ENCODE data around the gene HS6ST3.

The HS6ST3 gene

GRCh38 chr13:96243376-96243775 lies 153.5 kb downstream of the HS6ST3 start:
- Histone ChIP-seq H3F3A (ENCODE audit: insufficient read depth, low read length) (no peaks in the 10 kb centered on the region), H3K79me2 (ENCODE audit: insufficient read depth, low read length) (no peaks in the 10 kb centered on the region), H3K9me3 (ENCODE audit: low read length) (no peaks in the 10 kb centered on the region)

GRCh38 chr13:96248103-96248502 lies 158.2 kb downstream of the HS6ST3 start:
- no peaks in the 10 kb centered on the region for H4K20me1 ChIP-seq (ENCODE audit: insufficient read depth, low read length)
- H3K9me3 ChIP-seq (ENCODE audit: low read length), result no peaks in the 10 kb centered on the region
- no peaks in the 10 kb centered on the region for H3K36me3 ChIP-seq (ENCODE audit: insufficient read depth, low read length)
- H3K27ac ChIP-seq (ENCODE audit: low read depth, low read length, poor library complexity, severe bottlenecking), result no peak overlapping the region
- H3K4me2 ChIP-seq (ENCODE audit: low read length), result no peak overlapping the region
- no peaks in the 10 kb centered on the region for H3K79me2 ChIP-seq (ENCODE audit: insufficient read depth, low read length)
- no peak overlapping the region for H3K9ac ChIP-seq (ENCODE audit: low read length)
- TF ChIP-seq CTCF (IDR thresholded peaks at IDR 0.05; ENCODE audit: low read length) (no peak), EZH2 (IDR thresholded peaks at IDR 0.05; ENCODE audit: borderline replicate concordance, low read length) (no peak)
- H3K4me1 ChIP-seq (ENCODE audit: insufficient read depth, low read length, severe bottlenecking), result no peaks in the 10 kb centered on the region
- H3K4me3 ChIP-seq (ENCODE audit: low read depth, low read length, poor library complexity, severe bottlenecking), result no peak overlapping the region
- H2AFZ ChIP-seq (ENCODE audit: low read length), result no peak overlapping the region
- H3K9me2 ChIP-seq (ENCODE audit: low read depth, low read length), result no peaks in the 10 kb centered on the region
- H3K27me3 ChIP-seq (ENCODE audit: insufficient read depth, low read length), result no peaks in the 10 kb centered on the region
- H3F3A ChIP-seq (ENCODE audit: insufficient read depth, low read length), result no peaks in the 10 kb centered on the region

More at GRCh38 chr13:96243376-96243775, 153.5 kb downstream of the HS6ST3 start:
- H3K9me2 ChIP-seq (ENCODE audit: low read depth, low read length), result no peaks in the 10 kb centered on the region
- H2AFZ ChIP-seq (ENCODE audit: low read length), result no peak overlapping the region
- H3K4me3 ChIP-seq (ENCODE audit: low read depth, low read length, poor library complexity, severe bottlenecking), result no peak overlapping the region
- H4K20me1 ChIP-seq (ENCODE audit: insufficient read depth, low read length), result no peaks in the 10 kb centered on the region
- TF ChIP-seq EZH2 (IDR thresholded peaks at IDR 0.05; ENCODE audit: borderline replicate concordance, low read length) (no peak), CTCF (IDR thresholded peaks at IDR 0.05; ENCODE audit: low read length) (no peak)
- no peaks in the 10 kb centered on the region for H3K36me3 ChIP-seq (ENCODE audit: insufficient read depth, low read length)
- H3K9ac ChIP-seq (ENCODE audit: low read length), result no peak overlapping the region
- H3K4me1 ChIP-seq (ENCODE audit: insufficient read depth, low read length, severe bottlenecking), result no peaks in the 10 kb centered on the region
- no peak overlapping the region for H3K27ac ChIP-seq (ENCODE audit: low read depth, low read length, poor library complexity, severe bottlenecking)
- no peak overlapping the region for H3K4me2 ChIP-seq (ENCODE audit: low read length)
- H3K27me3 ChIP-seq (ENCODE audit: insufficient read depth, low read length), result no peaks in the 10 kb centered on the region

GRCh38 chr13:96248996-96249395 lies 159.1 kb downstream of the HS6ST3 start:
- Histone ChIP-seq H3F3A (ENCODE audit: insufficient read depth, low read length) (no peaks in the 10 kb centered on the region), H3K9ac (ENCODE audit: low read length) (no peak overlapping the region), H3K36me3 (ENCODE audit: insufficient read depth, low read length) (no peaks in the 10 kb centered on the region), H2AFZ (ENCODE audit: low read length) (no peak overlapping the region), H3K4me1 (ENCODE audit: insufficient read depth, low read length, severe bottlenecking) (no peaks in the 10 kb centered on the region), H3K79me2 (ENCODE audit: insufficient read depth, low read length) (no peaks in the 10 kb centered on the region), H3K4me3 (ENCODE audit: low read depth, low read length, poor library complexity, severe bottlenecking) (no peak overlapping the region), H3K9me2 (ENCODE audit: low read depth, low read length) (no peaks in the 10 kb centered on the region), H4K20me1 (ENCODE audit: insufficient read depth, low read length) (no peaks in the 10 kb centered on the region), H3K4me2 (ENCODE audit: low read length) (no peak overlapping the region), H3K9me3 (ENCODE audit: low read length) (no peaks in the 10 kb centered on the region), H3K27ac (ENCODE audit: low read depth, low read length, poor library complexity, severe bottlenecking) (no peak overlapping the region), H3K27me3 (ENCODE audit: insufficient read depth, low read length) (no peaks in the 10 kb centered on the region)
- TF ChIP-seq CTCF (IDR thresholded peaks at IDR 0.05; ENCODE audit: low read length), result no peak
- no peak for TF ChIP-seq EZH2 (IDR thresholded peaks at IDR 0.05; ENCODE audit: borderline replicate concordance, low read length)

Measured in OCI-LY1 (cell line).